GM19328 (cell line): ENCODE measurements around the gene ADAM8.
"Not testable (repeated sequence)": the region's sequence is repeated elsewhere in the genome, so short reads cannot be mapped to it uniquely, and the experiment has no call there.

Source experiments
- ATAC-seq: cut with Tn5 transposase; IDR thresholded peaks from one replicate; pipeline ENCODE4 v1.9.1; 2021; ENCODE audit warnings: mild to moderate bottlenecking, moderate library complexity; ENCODE audit not compliant: unreplicated experiment

ADAM8 gene

DNA sequence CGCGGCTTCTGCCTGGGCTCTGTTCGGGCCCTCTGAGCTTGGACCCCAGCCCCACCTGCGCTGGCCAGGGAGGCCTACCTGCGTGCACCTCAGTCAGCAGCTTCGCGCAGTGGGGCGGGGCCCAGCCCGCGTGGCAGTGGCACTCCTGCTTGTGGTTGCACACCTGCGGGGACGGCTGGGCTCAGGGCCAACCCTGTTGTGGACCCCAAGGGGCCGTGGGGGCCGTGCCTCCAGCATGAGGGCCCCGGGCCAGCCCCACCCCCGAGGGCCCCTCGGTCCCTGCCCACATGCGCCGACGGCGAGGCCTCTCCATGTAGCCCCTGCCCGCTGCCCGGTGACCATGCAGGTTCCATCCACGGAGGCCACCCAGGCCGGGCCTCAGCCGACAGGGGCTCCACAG lies 7.3 kb downstream of the ADAM8 start:
- ATAC-seq, result no peak

- ATAC-seq, result no peak
These were observed 8.1 kb downstream of the ADAM8 start for GRCh38 chr10:133268532-133268931.

GRCh38 chr10:133267829-133268228 lies 8.8 kb downstream of the ADAM8 start:
- no peak for ATAC-seq

- ATAC-seq, result no peak
These were observed 9.4 kb downstream of the ADAM8 start for GRCh38 chr10:133267293-133267692.

GRCh38 chr10:133266056-133266795 lies 10.4 kb downstream of the ADAM8 start:
- no peak for ATAC-seq

DNA sequence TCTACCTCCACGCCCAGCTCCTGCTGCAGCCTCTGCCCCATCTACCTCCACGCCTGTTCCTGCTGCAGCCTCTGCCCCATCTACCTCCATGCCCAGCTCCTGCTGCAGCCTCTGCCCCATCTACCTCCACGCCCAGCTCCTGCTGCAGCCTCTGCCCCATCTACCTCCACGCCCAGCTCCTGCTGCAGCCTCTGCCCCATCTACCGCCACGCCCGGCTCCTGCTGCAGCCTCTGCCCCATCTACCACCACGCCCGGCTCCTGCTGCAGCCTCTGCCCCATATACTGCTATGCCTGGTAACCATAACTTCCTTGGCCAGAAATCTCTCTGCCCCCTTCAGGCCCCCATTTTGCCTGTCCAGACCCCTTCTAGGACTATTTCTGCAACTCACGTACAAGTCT lies 11.6 kb downstream of the ADAM8 start:
- ATAC-seq, result not testable (repeated sequence)

DNA sequence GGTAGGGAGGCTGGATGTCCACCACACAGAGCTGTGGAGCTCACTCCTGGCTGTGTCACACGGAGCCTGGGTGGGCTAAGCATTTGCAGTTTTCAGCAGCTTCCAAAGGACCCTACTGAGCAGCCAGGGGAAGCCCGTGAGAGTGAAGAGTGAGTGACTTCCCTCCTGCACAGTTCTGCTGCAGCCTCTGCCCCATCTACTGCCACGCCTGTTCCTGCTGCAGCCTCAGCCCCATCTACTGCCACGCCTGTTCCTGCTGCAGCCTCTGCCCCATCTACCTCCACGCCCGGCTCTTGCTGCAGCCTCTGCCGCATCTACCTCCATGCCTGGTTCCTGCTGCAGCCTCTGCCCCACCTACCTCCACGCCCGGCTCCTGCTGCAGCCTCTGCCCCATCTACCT lies 12.2 kb downstream of the ADAM8 start:
- no peak for ATAC-seq

DNA sequence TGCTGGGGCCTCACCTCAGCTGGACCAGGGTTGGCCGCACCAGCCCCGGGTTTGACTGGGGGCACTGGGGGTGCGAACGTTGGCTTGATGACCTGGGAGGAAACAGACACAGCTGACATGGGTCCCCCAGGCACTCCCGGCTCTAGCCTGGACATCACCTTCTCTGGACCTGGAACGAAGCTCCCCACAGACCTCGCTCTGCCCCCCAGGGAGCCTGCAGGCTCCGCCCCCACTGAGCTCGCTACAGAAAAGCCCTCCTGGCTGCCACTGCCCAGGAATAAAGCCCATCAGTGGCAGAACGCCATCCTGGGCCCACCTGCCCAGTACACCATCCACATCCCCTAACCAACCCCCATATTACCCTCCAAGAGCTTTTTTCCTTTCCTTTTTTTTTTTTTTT lies 13.0 kb downstream of the ADAM8 start:
- ATAC-seq, result no peak

- no peak for ATAC-seq
These were observed 14.0 kb downstream of the ADAM8 start for GRCh38 chr10:133262696-133263095.

DNA sequence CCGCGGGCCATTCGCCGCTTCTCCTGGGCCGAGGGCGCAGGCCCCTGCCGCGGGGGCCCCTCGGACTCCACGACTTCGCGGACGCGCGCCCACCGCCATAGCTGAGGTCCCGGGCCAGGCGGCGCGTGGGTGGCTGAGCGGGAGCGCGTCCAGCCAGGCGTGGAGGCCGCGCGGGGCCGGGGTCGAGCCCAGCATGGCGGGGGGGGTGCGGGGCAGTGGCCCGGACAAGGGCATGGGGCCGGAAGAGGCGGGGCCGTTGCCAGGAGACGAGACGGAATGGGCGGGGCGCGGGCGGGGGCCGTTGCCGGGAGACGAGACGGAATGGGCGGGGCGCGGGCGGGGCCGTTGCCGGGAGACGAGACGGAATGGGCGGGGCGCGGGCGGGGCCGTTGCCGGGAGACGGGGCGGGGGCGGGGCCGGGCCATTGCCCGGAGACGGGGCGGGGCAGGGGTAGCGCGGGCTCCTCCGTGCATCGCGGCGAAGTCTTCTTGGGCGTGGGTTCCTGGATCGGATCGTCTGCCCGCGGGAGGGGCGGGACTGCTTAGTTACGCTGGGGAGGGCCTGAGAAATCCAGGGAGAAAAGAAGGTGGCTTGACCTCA lies 14.8 kb downstream of the ADAM8 start:
- ATAC-seq, result peak; percentile 52

DNA sequence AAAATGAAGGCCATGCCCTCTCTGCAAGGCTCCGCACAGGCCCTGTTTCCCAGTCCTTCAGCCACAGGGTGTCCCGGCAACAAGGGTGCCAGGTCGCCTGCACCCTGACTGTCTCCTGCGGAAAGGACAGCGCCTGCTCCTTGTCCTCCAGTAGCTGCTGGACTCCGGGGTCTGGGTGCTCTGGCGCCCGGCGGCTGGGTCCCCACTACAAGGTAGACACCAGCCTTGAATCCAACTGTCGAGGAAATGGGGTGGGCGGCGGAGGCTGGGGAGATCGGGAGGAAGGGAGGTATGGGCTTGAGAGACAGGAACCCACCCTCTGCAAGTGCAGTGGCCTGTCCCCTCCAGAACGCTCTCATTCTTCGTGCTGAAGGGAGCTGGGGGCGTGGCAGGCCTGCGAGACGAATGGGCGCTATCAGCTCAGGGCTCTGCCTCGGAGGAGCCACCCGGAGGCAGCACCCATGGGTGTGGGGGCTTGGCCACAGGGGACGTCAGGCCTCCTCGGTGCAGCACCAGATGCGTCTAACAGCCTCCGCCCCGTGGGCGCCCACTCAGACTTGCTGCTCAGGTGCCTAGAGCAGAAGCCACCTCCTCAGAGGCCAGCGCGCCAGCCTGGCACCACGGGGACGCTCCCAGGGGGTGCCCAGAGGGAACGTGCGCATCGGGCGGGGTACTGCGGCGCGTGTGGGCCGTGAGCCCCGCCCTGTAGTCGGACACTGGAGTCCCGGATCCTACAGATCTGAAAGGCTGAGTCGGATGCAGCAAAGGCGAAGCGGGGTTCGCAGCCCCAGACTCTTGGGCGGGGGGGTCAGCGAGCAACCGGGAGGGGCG lies 15.6 kb downstream of the ADAM8 start:
- ATAC-seq, result peak; percentile 53

DNA sequence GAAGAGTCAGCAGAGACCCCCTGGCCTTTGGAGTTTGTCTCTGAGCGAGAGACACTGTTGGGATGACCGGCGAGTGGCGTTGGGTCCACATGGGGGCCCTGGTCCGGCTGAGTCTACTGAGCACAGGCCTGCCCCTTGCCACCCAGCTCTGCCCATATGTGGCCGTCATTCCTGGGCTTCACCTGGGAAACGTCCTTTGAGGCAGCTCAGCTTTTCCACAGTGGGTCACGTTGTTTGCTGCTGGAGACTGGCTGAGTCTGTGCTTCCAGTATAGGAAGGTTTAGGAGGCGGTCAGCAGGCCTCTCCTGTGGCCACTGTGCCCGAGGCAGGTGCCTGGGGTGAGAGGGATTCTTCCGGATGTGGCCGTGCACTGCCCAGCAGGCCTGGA lies 17.1 kb downstream of the ADAM8 start:
- no peak for ATAC-seq

DNA sequence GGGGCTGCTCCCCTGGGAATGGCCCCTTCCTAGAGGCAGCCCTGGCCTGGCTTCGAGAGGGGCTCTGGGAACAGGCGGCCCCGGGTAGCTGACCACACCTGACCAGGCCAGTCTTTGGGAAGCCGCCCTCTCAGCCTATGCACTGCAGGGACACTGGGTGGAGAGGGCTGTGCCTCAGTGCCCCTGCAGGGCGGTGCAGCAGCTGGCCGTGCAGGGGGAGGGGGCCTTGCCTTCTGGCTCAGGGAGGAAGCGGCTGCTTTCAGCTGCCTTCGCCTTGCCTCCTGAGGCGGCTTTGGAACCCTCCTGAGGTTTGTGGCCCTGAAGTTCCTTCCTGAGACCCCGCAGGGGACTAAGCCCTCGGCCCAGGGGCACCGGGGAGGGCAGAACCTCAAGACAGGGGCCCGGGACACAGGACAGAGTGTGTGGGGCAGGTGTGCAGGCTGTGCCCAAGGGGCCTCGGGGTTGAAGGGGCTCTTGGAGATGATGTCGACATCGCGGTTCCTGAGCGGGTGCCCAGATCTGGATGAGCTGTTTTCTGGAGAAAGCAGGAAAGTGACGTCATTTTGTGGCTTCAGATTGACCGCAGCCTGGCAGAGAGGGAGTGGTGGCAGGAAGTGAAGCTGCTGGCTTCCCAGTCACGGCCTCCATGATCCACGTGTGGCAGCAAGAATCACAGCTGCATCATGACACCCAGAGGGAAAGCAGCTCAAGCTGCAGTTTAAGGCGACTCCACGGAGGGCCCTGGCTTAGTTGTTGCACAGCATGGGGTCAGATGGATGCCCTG lies 17.7 kb downstream of the ADAM8 start:
- no peak for ATAC-seq

GRCh38 chr10:133258066-133258817 lies 18.4 kb downstream of the ADAM8 start:
- no peak for ATAC-seq

GRCh38 chr10:133257489-133258065 lies 19.1 kb downstream of the ADAM8 start:
- ATAC-seq, result no peak

DNA sequence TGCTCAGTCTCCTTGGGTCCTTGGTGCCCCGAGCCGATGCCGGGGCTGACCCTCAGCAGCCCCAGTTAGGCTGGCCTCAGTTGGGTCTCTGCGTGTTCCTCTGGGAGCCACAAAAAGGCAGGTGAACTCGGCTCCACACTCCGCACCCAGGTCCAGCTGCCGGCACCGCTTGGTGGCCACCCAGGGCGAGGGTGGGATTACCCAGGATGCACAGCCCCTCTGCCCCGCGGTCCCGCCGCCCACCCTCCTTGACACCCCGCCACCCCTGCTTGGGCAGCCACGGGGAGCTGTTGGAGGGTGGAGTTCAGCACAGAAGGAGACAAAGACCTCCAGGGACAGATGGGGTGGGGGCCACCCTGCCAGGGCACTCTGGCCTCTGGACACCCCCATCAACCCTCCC lies 21.3 kb downstream of the ADAM8 start:
- ATAC-seq, result no peak

DNA sequence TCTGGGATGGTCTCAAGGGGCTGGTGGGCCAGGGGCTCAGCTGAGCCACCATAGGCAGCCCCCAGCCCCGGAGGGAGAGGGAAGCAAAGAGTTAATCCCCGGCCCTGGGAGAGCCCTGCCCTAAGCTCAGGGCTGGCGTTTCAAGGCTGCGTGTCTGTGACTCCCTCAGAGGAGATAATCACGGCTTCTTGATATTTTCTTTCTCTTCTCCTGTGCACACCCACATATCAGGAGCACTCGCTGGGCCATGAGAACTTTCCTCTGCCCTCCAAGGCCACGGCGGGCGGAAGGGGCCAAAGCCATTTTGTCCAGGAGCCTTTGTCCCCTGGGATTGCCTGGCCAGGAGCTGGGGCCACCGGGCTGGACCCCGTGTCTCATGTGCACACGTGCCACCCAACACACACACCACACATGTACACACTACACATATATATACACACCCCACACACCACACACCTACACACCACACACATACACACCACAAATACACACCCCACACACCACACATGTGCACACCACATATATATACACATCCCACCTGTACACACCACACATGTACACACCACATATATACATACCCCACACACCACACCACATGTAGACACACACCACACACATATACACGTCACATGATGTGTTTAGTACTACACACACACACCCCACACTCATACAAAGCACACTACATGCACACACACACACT lies 22.1 kb downstream of the ADAM8 start:
- ATAC-seq, result no peak

- no peak for ATAC-seq
These were observed 23.2 kb downstream of the ADAM8 start for GRCh38 chr10:133253361-133253955.

- no peak for ATAC-seq
These were observed 24.5 kb downstream of the ADAM8 start for GRCh38 chr10:133252223-133252552.
